T47D (cell line): ENCODE results near the gene HES7.

Source experiments
- DNase-seq, 2 experiments: peaks; one replicate each; pipeline versions ENCODE4 v3.0.0 to v3.0.0-alpha.2; 2011 to 2012; ENCODE audit warnings: low read depth in 1 of 2, low spot score in 1 of 2
- JUND ChIP-seq: IDR thresholded peaks from 2 replicates; pipeline ENCODE4 v1.6.1; 2012; ENCODE audit warnings: low read depth
- in situ Hi-C: cut with HindIII; loops from 2 replicates; pipeline ENCODE4 v1.10.0; 2016; ENCODE audit warnings: low sequenced_read_pairs, low pct_unique_long_range_greater_than_20kb

HES7 gene

DNA sequence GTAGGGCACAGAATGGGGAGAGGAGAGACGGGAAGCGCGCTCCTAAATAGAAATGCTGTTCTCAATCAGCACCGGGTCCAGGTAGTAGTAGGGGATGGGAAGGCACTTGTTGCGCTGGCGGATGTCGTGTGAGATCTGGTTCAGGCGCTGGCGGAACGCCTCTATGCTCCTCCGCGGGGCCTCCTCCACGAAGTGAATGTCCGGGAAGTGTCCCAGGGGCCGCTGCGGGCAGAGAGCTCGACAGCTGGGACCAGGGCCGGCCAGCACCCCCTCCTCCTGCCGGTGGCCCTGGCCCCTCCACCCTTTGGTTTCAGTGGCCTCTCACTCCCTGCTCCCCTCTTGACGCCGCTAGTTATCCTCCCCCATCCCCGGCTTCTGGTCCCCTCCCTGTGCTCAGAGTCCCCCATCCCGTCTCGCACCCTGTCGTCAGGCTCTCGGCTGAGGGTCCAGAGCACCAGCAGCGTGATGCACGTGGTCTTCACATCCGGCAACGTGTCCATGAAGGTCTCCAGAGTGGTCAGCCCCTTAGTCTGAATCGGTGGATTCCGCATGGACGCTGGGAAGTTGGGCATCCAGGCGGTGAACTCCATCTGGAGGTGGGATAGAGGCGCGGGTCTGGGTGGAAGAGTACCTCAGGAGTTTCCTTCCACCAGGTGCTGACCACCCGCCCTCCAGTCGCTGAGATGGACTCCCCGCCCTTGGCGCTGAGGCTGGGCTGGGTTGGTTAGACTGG is 51.0 kb downstream of the HES7 start:
- DNase-seq = no peak
- no peak for TF ChIP-seq JUND
- in situ Hi-C loops = no loop called here

- in situ Hi-C loops = no loop called here
- no peak for TF ChIP-seq JUND
Measured at GRCh38 chr17:8072341-8072728, 51.6 kb downstream of the HES7 start.

GRCh38 chr17:8071496-8071895 is 52.4 kb downstream of the HES7 start:
- DNase-seq = no peak
- no peak for TF ChIP-seq JUND
- in situ Hi-C loops = no loop called here

More at GRCh38 chr17:8072341-8072728, 51.6 kb downstream of the HES7 start:
- DNase-seq = no peak
